Neuronal stem cell (in vitro differentiated cells): Measurements from ENCODE around the gene TSC22D2.

Source experiments
- DNase-seq: peaks from one replicate; pipeline ENCODE4 v3.0.0-alpha.2; 2013; ENCODE audit warnings: low spot score
- H2AFZ ChIP-seq: one replicate; pipeline ENCODE4 v1.6.1; 2013; ENCODE audit warnings: mild to moderate bottlenecking, low read length, inconsistent platforms
- H2AK5ac ChIP-seq: 2 replicates; pipeline ENCODE4 v1.6.1; 2013; ENCODE audit warnings: low read depth, mild to moderate bottlenecking, inconsistent platforms, low read length, moderate library complexity, mixed read lengths
- H2BK120ac ChIP-seq: 2 replicates; pipeline ENCODE4 v1.6.1; 2013; ENCODE audit warnings: low read depth, mild to moderate bottlenecking, inconsistent platforms, low read length, moderate library complexity, mixed read lengths
- H2BK12ac ChIP-seq: one replicate; pipeline ENCODE4 v1.6.1; 2013; ENCODE audit warnings: low read length, inconsistent platforms
- H2BK15ac ChIP-seq: 2 replicates; pipeline ENCODE4 v1.6.1; 2013; ENCODE audit warnings: mild to moderate bottlenecking, low read length, inconsistent platforms, mixed read lengths
- H2BK5ac ChIP-seq: one replicate; pipeline ENCODE4 v1.6.1; 2013; ENCODE audit warnings: inconsistent platforms, mild to moderate bottlenecking, low read length, moderate library complexity
- H3K14ac ChIP-seq: one replicate; pipeline ENCODE4 v1.6.1; 2013; ENCODE audit warnings: low read length, inconsistent platforms
- H3K18ac ChIP-seq: 2 replicates; pipeline ENCODE4 v1.6.1; 2013; ENCODE audit warnings: low read length, inconsistent platforms
- H3K23ac ChIP-seq: 2 replicates; pipeline ENCODE4 v1.6.1; 2013; ENCODE audit warnings: low read depth, mild to moderate bottlenecking, mixed read lengths, low read length, inconsistent platforms; ENCODE audit not compliant: poor library complexity
- H3K27ac ChIP-seq: replicated peaks from 3 replicates; pipeline ENCODE4 v1.5.1; 2013; ENCODE audit warnings: low read length, inconsistent platforms
- H3K27me3 ChIP-seq, 3 experiments: 2 replicates each; pipeline ENCODE4 v1.6.1; 2013; ENCODE audit warnings: low read length in 3 of 3, mild to moderate bottlenecking in 2 of 3, inconsistent platforms in 1 of 3, low read depth in 1 of 3, mixed read lengths in 1 of 3, moderate library complexity in 1 of 3; ENCODE audit not compliant: control insufficient read depth in 3 of 3, insufficient read depth in 3 of 3
- H3K36me3 ChIP-seq, 2 donors: replicated peaks in 1 of 2; 2 replicates each; pipeline ENCODE4 v1.6.1; 2013; ENCODE audit warnings: low read length in 2 of 2; ENCODE audit not compliant: control insufficient read depth in 2 of 2, insufficient read depth in 2 of 2
- H3K4ac ChIP-seq: 2 replicates; pipeline ENCODE4 v1.6.1; 2013; ENCODE audit warnings: inconsistent platforms, mild to moderate bottlenecking, low read length, moderate library complexity
- H3K4me1 ChIP-seq, 2 donors: 1 replicate in 1 of 2; 2 replicates in 1 of 2; pipeline ENCODE4 v1.6.1; 2013; ENCODE audit warnings: low read length in 2 of 2, low read depth in 1 of 2; ENCODE audit not compliant: control insufficient read depth in 2 of 2, insufficient read depth in 1 of 2
- H3K4me2 ChIP-seq: one replicate; pipeline ENCODE4 v1.6.1; 2013; ENCODE audit warnings: mild to moderate bottlenecking, low read length, inconsistent platforms; ENCODE audit not compliant: insufficient read depth, poor library complexity, severe bottlenecking
- H3K4me3 ChIP-seq, 2 donors: 2 replicates each; pipeline ENCODE4 v1.5.1; 2013; ENCODE audit warnings: low read length in 2 of 2, mild to moderate bottlenecking in 2 of 2, inconsistent platforms in 1 of 2, moderate library complexity in 1 of 2
- H3K79me1 ChIP-seq: one replicate; pipeline ENCODE4 v1.6.1; 2013; ENCODE audit warnings: low read depth, mild to moderate bottlenecking, inconsistent platforms, low read length, moderate library complexity
- H3K9ac ChIP-seq: one replicate; pipeline ENCODE4 v1.6.1; 2013; ENCODE audit warnings: mild to moderate bottlenecking, low read depth, low read length, inconsistent platforms; ENCODE audit not compliant: poor library complexity
- H3K9me3 ChIP-seq, 2 donors: replicated peaks in 1 of 2; 2 replicates each; pipeline versions ENCODE3 to v1.6.1; 2013; ENCODE audit warnings: low read length in 2 of 2, mild to moderate bottlenecking in 2 of 2, inconsistent platforms in 1 of 2, low read depth in 1 of 2, mixed read lengths in 1 of 2, moderate library complexity in 1 of 2; ENCODE audit not compliant: control insufficient read depth in 2 of 2, insufficient read depth in 1 of 2
- H4K8ac ChIP-seq: one replicate; pipeline ENCODE4 v1.6.1; 2013; ENCODE audit warnings: low read depth, mild to moderate bottlenecking, inconsistent platforms, low read length, moderate library complexity
- H4K91ac ChIP-seq: one replicate; pipeline ENCODE4 v1.6.1; 2013; ENCODE audit warnings: low read length, low read depth, mild to moderate bottlenecking, inconsistent platforms; ENCODE audit not compliant: poor library complexity
- WGBS, 2 donors: extraction: QIAGEN DNeasy Blood & Tissue Kit; methylation state at CpG; one replicate each; pipeline ENCODE4 v1.1.7; 2013; ENCODE audit warnings: missing lambda C conversion rate in 2 of 2, mixed read lengths in 1 of 2; ENCODE audit not compliant: insufficient read length in 2 of 2, insufficient replicate concordance in 1 of 2; ENCODE audit errors: extremely low coverage in 2 of 2; 5-methylcytosine and 5-hydroxymethylcytosine counted together

Gene TSC22D2

DNA sequence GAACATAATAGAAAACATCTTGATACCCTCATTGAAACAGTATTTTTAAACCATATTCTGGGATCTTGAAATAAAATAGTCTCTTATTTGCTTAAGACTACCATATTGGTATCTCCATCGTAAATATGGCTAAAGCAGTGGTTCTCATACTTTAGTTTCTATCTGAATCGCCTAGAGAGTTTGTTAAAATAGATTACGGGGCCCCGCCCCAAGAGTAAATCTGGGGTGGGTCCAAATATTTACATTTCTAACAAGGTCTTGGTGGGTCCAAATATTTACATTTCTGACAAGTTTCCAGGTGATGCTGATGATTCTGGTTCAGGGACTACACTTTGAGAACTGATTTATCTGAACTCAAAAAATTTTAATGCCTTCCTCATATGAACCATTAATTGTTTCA lies 45.3 kb downstream of the TSC22D2 start:
- Histone ChIP-seq H3K27ac (no peak overlapping the region), H3K4me3 (no peak overlapping the region), H2BK120ac (no peak overlapping the region), H4K8ac (no peak overlapping the region), H2BK5ac (no peak overlapping the region), H2BK12ac (no peak overlapping the region), H3K4me2 (no peak overlapping the region), H3K36me3 (peaks cover under 1 to 19% of the 10 kb centered on the region in 2 donors), H3K14ac (no peak overlapping the region), H2AFZ (no peak overlapping the region), H3K9ac (no peak overlapping the region), H3K4ac (no peak overlapping the region), H3K27me3 (no peaks in the 10 kb centered on the region), H4K91ac (no peak overlapping the region), H2AK5ac (no peak overlapping the region), H3K79me1 (no peaks in the 10 kb centered on the region), H2BK15ac (no peak overlapping the region), H3K18ac (no peak overlapping the region), H3K9me3 (no peaks in the 10 kb centered on the region), H3K4me1 (no peaks in the 10 kb centered on the region), H3K23ac (no peak overlapping the region)
- no CpG with 5 or more reads among the region's 4 CpGs for WGBS, 2 donors
- no peak for DNase-seq

DNA sequence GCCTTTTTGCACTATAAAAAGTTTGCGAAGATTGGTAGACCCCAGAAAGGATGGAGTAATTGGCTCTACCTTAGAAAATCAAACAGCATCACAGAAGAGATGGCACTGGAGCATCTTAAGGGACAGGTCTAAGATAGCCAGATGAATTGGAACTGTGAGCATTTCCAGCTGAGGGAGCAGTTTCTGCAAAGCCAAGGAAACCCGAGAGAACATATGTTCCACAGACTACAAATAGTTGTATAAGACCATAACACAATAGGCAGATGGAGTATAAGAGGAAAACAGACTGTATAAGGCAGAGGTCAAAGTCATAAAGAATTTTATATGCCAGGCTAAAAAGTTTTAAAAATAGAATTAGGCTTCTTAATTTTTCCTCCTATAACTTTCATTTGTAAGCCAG lies 46.0 kb downstream of the TSC22D2 start:
- no peak for DNase-seq
- Histone ChIP-seq H2BK5ac (no peak overlapping the region), H3K4me2 (no peak overlapping the region), H3K18ac (no peak overlapping the region), H2AK5ac (no peak overlapping the region), H2AFZ (no peak overlapping the region), H3K23ac (no peak overlapping the region), H3K9ac (no peak overlapping the region), H3K4me1 (no peaks in the 10 kb centered on the region), H3K27ac (no peak overlapping the region), H2BK15ac (no peak overlapping the region), H4K8ac (no peak overlapping the region), H3K4me3 (no peak overlapping the region), H3K9me3 (no peaks in the 10 kb centered on the region), H4K91ac (no peak overlapping the region), H3K4ac (no peak overlapping the region), H3K14ac (no peak overlapping the region), H3K36me3 (peaks cover 4 to 26% of the 10 kb centered on the region in 2 donors), H2BK120ac (no peak overlapping the region), H2BK12ac (no peak overlapping the region), H3K27me3 (no peaks in the 10 kb centered on the region), H3K79me1 (no peaks in the 10 kb centered on the region)
- no CpG with 5 or more reads among the region's 2 CpGs for WGBS, 2 donors

DNA sequence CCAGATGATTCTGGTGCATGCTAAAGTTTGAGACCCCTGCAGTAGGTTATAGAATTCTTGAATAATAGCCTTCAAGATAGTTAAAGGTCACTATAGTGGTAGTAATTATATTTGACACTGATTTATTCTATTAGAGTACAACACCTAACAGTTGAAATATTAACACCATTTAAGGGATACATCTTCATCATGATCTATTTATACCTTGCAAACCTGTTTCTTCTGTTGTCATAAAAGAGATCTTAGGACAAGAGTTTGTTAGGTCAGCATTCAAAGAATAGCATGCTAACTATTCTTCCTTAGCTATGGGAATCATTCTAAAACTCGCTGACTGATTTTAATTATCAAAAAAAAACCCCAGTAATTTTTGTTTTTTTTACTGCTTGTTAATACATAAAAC lies 46.5 kb downstream of the TSC22D2 start:
- H3K27ac ChIP-seq: no peak overlapping the region
- peaks cover 4 to 31% of the 10 kb centered on the region in 2 donors for H3K36me3 ChIP-seq
- H3K4ac ChIP-seq: no peak overlapping the region
- H4K8ac ChIP-seq: no peak overlapping the region
- H2BK5ac ChIP-seq: no peak overlapping the region
- DNase-seq: no peak
- no peak overlapping the region for H2BK15ac ChIP-seq
- no CpG with 5 or more reads among the region's 1 CpG for WGBS, 2 donors
- H2AK5ac ChIP-seq: no peak overlapping the region
- H3K18ac ChIP-seq: no peak overlapping the region
- no peaks in the 10 kb centered on the region for H3K79me1 ChIP-seq
- no peak overlapping the region for H2AFZ ChIP-seq
- no peaks in the 10 kb centered on the region for H3K4me1 ChIP-seq
- H3K23ac ChIP-seq: no peak overlapping the region
- H3K14ac ChIP-seq: no peak overlapping the region
- H3K9ac ChIP-seq: no peak overlapping the region
- no peak overlapping the region for H2BK12ac ChIP-seq
- no peak overlapping the region for H3K4me3 ChIP-seq
- no peak overlapping the region for H3K4me2 ChIP-seq
- H4K91ac ChIP-seq: no peak overlapping the region
- no peaks in the 10 kb centered on the region for H3K27me3 ChIP-seq
- H2BK120ac ChIP-seq: no peak overlapping the region
- no peaks in the 10 kb centered on the region for H3K9me3 ChIP-seq

DNA sequence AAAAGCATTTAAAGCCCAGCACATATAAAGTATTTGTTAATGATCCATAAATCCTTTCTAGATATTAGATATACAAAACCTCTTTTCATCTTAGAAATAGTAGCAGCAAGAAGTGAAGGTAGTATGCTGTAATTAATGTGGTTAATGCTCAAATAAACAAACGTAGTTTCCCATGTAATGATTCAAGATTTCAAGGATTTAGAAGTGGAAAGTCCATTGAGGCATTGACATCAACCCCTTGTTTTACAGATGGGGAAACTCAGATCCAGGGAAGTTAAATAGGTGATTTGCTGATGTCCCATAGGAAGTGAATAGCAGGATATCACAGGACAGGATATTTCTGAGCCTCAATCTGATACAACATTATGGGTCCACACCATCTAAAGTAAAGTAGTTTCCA lies 47.2 kb downstream of the TSC22D2 start:
- Histone ChIP-seq H3K79me1 (no peaks in the 10 kb centered on the region), H3K4me1 (no peaks in the 10 kb centered on the region), H4K8ac (no peak overlapping the region), H3K9me3 (no peaks in the 10 kb centered on the region), H2BK12ac (no peak overlapping the region), H3K27me3 (no peaks in the 10 kb centered on the region), H3K23ac (no peak overlapping the region), H3K9ac (no peak overlapping the region), H2BK120ac (no peak overlapping the region), H3K27ac (no peak overlapping the region), H3K18ac (no peak overlapping the region), H2AK5ac (no peak overlapping the region), H3K4me2 (no peak overlapping the region), H3K14ac (no peak overlapping the region), H2BK5ac (no peak overlapping the region), H3K36me3 (peaks cover 4 to 39% of the 10 kb centered on the region in 2 donors), H2BK15ac (no peak overlapping the region), H3K4me3 (no peak overlapping the region), H2AFZ (no peak overlapping the region), H4K91ac (no peak overlapping the region), H3K4ac (no peak overlapping the region)
- no peak for DNase-seq
- no CpG with 5 or more reads among the region's 1 CpG for WGBS, 2 donors
